Measurements from ENCODE around the gene ZC3H8.

The ZC3H8 gene

GRCh38 chr2:112165296-112165695, 89.5 kb downstream of the ZC3H8 start:
- H3K4me3 ChIP-seq (replicated peaks; ENCODE audit: low read depth, low read length), result no peak overlapping the region
- DNase-seq (ENCODE audit: extremely low read depth, insufficient read length), result no peak
- no peak for TF ChIP-seq CTCF (IDR thresholded peaks at IDR 0.05; ENCODE audit: insufficient read depth, low read length, poor library complexity, severe bottlenecking)
- no peaks in the 10 kb centered on the region for H3K36me3 ChIP-seq (ENCODE audit: control insufficient read depth, insufficient read depth, low read length)
- H3K27me3 ChIP-seq (replicated peaks; ENCODE audit: control insufficient read depth, insufficient read depth, low read length), result peaks cover 1% of the 10 kb centered on the region; the same call in 1 of the 2 replicates

GRCh38 chr2:112164876-112165275, 90.0 kb downstream of the ZC3H8 start:
- H3K27me3 ChIP-seq (replicated peaks; ENCODE audit: control insufficient read depth, insufficient read depth, low read length), result peaks cover 1% of the 10 kb centered on the region; the same call in 1 of the 2 replicates
- H3K36me3 ChIP-seq (ENCODE audit: control insufficient read depth, insufficient read depth, low read length), result no peaks in the 10 kb centered on the region
- H3K4me3 ChIP-seq (replicated peaks; ENCODE audit: low read depth, low read length), result no peak overlapping the region
- TF ChIP-seq CTCF (IDR thresholded peaks at IDR 0.05; ENCODE audit: insufficient read depth, low read length, poor library complexity, severe bottlenecking), result no peak
- no peak for DNase-seq (ENCODE audit: extremely low read depth, insufficient read length)

GRCh38 chr2:112163541-112163981, 91.3 kb downstream of the ZC3H8 start:
- Histone ChIP-seq H3K4me3 (replicated peaks; ENCODE audit: low read depth, low read length) (no peak overlapping the region), H3K27me3 (replicated peaks; ENCODE audit: control insufficient read depth, insufficient read depth, low read length) (peaks cover 1% of the 10 kb centered on the region; the same call in 1 of the 2 replicates)
- DNase-seq (ENCODE audit: extremely low read depth, insufficient read length), result no peak

DNA sequence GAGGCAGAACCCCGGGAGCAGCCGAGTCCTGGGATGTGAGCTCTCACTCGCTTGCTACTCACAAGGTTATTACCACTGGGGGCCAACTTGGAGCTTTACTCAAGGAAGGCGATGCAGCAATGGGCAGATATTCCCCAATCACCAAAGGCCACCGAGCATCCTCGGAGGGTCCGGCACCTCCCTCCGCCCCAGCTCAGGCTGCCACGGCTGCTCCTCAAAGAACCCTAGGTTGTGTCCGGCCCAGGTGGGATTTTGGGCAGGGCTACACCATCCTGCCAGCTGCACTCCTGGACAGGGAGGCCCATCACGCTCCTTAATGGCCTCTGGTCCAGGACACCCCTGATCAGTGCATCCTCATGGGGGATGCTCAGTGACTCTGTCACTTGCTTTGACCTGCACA, 91.9 kb downstream of the ZC3H8 start:
- peaks cover under 1% of the 10 kb centered on the region; the same call in 1 of the 2 replicates for H3K27me3 ChIP-seq (replicated peaks; ENCODE audit: control insufficient read depth, insufficient read depth, low read length)
- no peak overlapping the region for H3K4me3 ChIP-seq (replicated peaks; ENCODE audit: low read depth, low read length)
- no peaks in the 10 kb centered on the region for H3K36me3 ChIP-seq (ENCODE audit: control insufficient read depth, insufficient read depth, low read length)
- DNase-seq (ENCODE audit: extremely low read depth, insufficient read length), result no peak
- TF ChIP-seq CTCF (IDR thresholded peaks at IDR 0.05; ENCODE audit: insufficient read depth, low read length, poor library complexity, severe bottlenecking), result no peak

More at GRCh38 chr2:112163541-112163981, 91.3 kb downstream of the ZC3H8 start:
- H3K36me3 ChIP-seq (ENCODE audit: control insufficient read depth, insufficient read depth, low read length), result no peaks in the 10 kb centered on the region
- no peak for TF ChIP-seq CTCF (IDR thresholded peaks at IDR 0.05; ENCODE audit: insufficient read depth, low read length, poor library complexity, severe bottlenecking)

- Histone ChIP-seq H3K36me3 (ENCODE audit: control insufficient read depth, insufficient read depth, low read length) (no peaks in the 10 kb centered on the region), H3K27me3 (replicated peaks; ENCODE audit: control insufficient read depth, insufficient read depth, low read length) (no peaks in the 10 kb centered on the region), H3K4me3 (replicated peaks; ENCODE audit: low read depth, low read length) (no peak overlapping the region)
- DNase-seq (ENCODE audit: extremely low read depth, insufficient read length), result no peak
- no peak for TF ChIP-seq CTCF (IDR thresholded peaks at IDR 0.05; ENCODE audit: insufficient read depth, low read length, poor library complexity, severe bottlenecking)
These were observed 92.5 kb downstream of the ZC3H8 start for GRCh38 chr2:112162341-112162740.

All from GM06990 (cell line).